Skeletal muscle tissue (tissue), 4 donors: Measurements from ENCODE around the gene SMARCB1. TPM values are rescaled to one million over a fixed set of nuclear protein-coding genes. Genes with fewer than 3 reads are reported as not detected.

Source experiments
- H3K27ac ChIP-seq: one replicate; pipeline ENCODE4 v1.7.0; 2013; ENCODE audit warnings: mild to moderate bottlenecking, low read depth, low read length, inconsistent platforms
- H3K27me3 ChIP-seq, 3 donors: one replicate each; pipeline ENCODE4 v1.7.0; 2013; ENCODE audit warnings: low read length in 3 of 3; ENCODE audit not compliant: control insufficient read depth in 3 of 3, insufficient read depth in 3 of 3
- H3K36me3 ChIP-seq, 3 donors: one replicate each; pipeline ENCODE4 v1.7.0; 2013; ENCODE audit warnings: low read length in 3 of 3; ENCODE audit not compliant: control insufficient read depth in 3 of 3, insufficient read depth in 3 of 3
- H3K4me1 ChIP-seq, 3 donors: one replicate each; pipeline ENCODE4 v1.7.0; 2013; ENCODE audit warnings: low read length in 3 of 3, mild to moderate bottlenecking in 3 of 3; ENCODE audit not compliant: control insufficient read depth in 3 of 3, insufficient read depth in 3 of 3
- H3K4me3 ChIP-seq, 3 donors: one replicate each; pipeline ENCODE4 v1.7.0; 2013; ENCODE audit warnings: low read length in 3 of 3
- H3K9ac ChIP-seq, 3 donors: one replicate each; pipeline ENCODE4 v1.7.0; 2013; ENCODE audit warnings: low read length in 3 of 3, mild to moderate bottlenecking in 3 of 3, moderate library complexity in 2 of 3, low read depth in 1 of 3
- H3K9me3 ChIP-seq, 3 donors: one replicate each; pipeline ENCODE4 v1.7.0; 2013; ENCODE audit warnings: low read length in 3 of 3; ENCODE audit not compliant: control insufficient read depth in 3 of 3
- total RNA-seq: library from RNA; depleted of rRNA; stranded (reverse); fragments of >200 nt; gene quantifications from one replicate; pipeline ENCODE4 v1.2.3, GENCODE V29; 2014
- donor health status: Osteomylitis.

SMARCB1 gene
- total RNA-seq, 1 donor from 2014 or later: 13.6 TPM

DNA sequence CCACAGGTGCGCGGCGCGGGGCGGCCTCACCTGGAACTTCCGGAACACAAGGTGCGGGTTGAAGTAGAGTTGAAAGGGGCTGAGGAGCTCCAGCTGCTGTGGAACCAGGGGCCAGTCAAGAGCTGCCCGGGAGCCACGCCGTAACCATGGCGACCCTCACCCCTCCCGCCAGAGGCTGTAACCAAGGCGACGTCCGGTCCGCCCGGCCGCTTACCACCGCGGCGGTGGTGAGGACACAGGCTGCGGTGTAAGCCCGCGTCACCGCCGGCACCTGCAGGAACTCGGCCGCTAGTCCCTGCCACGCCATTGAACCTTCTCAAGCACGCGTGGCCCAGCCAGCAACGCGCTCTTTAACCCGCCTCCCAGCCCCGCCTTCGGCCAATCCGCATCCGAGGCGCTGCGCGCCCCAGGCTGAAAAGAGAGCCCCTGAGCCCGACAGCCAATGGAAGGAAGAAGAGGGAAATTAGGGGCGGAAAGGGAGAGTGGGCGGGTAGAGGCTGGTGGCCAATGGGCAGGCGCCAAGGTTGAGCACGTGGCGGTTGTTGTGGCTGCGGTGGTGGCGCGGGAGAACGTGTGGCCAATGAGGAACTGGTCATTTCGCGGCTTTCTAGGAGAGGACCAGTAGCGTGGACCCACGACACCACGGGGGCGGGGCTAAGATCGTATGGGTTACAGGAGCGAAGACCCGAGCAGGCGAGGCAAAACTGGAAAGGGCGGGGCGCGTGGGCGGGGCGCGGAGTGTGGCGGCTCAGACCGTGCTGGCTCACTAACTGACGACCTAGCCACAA is 52.1 kb downstream of the SMARCB1 start, which contains the start of gene DERL3:
DERL3 (minus strand) TSS at position 326 of the 788 bp plus-strand sequence; CDS start at position 307, 19 bp downstream.
- peak within 1 kb of the TSS; percentile 72 for H3K27ac ChIP-seq
- no peaks in the 10 kb centered on the region for H3K9me3 ChIP-seq
- no peaks in the 10 kb centered on the region for H3K27me3 ChIP-seq
- peak within 1 kb of the TSS in 1 of 3 donors; percentile 59 for H3K9ac ChIP-seq
- H3K4me3 ChIP-seq: peak within 1 kb of the TSS in 2 of 3 donors; percentile 60 to 68
- peaks cover 1 to 6% (median 6%) of the 10 kb centered on the region in 3 donors for H3K36me3 ChIP-seq
- H3K4me1 ChIP-seq: peaks cover 39 to 47% (median 47%) of the 10 kb centered on the region in 3 donors

DNA sequence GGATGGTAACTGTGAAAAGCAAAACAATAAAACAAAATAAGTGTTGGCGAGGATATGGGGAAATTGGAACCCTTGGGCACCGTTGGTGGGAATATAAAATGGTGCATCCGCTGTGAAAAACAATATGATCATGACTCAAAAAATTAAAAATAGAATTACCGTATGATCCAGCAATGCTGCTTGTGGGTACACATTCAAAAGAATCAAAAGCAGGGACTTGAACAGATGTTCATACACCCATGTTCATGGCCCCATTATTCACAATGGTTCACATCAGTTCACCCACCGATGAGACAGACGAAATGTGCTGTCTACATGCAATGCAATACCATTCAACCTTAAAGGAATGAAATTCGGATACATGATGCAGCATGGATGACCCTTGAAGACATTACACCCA is 53.3 kb downstream of the SMARCB1 start:
- H3K4me1 ChIP-seq: peaks cover 41 to 48% (median 45%) of the 10 kb centered on the region in 3 donors

DNA sequence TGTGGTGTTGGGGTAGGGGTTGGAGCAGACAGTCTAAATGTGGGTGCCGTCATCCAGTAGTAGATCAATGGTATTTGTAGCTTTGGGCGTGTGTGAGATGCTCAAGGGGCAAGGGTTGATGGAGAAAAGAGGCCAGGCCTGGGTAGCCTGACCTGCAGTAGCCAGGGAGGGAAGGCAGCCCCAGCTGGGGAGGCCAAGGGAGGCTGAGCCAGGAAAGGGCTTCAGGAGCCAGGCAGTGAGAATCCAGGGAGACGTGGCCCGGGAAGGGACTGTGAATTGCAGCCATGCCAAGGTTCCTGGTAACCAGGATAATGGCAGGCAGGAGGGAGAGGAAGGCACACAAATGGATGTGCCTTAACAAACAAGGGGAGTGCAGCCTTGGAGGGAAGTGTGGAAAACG is 54.5 kb downstream of the SMARCB1 start:
- Histone ChIP-seq H3K9me3 (no peaks in the 10 kb centered on the region), H3K27ac (no peak overlapping the region), H3K36me3 (peaks cover 0 to 1% (median 0%) of the 10 kb centered on the region in 3 donors), H3K4me1 (peaks cover 38 to 48% (median 45%) of the 10 kb centered on the region in 3 donors), H3K4me3 (no peak overlapping the region), H3K9ac (no peak overlapping the region), H3K27me3 (no peaks in the 10 kb centered on the region)

More for the DNA sequence above, 53.3 kb downstream of the SMARCB1 start:
- H3K4me3 ChIP-seq: peak overlapping the region in 1 of 3 donors; percentile 59
- no peaks in the 10 kb centered on the region for H3K9me3 ChIP-seq
- H3K36me3 ChIP-seq: peaks cover 0 to 4% (median 0%) of the 10 kb centered on the region in 3 donors
- peak overlapping the region in 1 of 3 donors; percentile 32 for H3K9ac ChIP-seq
- peak overlapping the region; percentile 72 for H3K27ac ChIP-seq
- no peaks in the 10 kb centered on the region for H3K27me3 ChIP-seq

DNA sequence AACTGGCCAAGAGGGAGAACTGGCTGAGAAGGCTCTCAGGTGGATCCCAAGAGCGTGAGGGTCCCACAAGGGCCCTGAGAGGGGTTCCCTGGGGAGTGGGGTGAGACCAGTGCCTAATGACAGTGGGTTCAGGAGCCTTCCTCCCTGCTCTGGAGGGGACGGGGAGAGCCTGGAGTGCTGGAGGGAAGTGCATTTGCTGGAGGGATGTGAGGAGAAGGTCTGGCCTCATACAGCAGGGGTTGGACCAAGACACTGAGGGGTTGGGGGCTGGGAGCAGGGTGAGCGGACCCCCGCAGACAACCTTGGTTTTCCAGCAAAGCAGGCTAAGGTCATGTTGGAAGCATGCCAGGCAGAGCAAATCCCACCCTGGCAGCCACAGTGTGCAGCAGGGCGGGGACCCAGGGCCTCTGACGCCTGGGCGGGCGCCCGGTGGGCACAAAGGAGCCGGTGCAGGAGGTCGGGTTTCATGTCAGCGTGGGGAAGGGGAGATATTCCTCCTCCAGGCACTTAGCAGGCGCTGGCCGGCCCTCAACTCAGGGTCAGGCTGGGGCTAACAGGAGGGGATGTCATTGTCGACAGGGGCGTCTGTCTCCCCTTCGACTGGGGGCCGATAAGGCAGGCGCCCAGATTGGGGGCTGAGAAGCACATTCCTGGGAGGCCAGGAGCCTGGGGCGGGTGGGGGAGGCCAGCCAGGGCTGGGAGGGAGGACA is 55.1 kb downstream of the SMARCB1 start:
- H3K36me3 ChIP-seq: no peaks in the 10 kb centered on the region
- no peaks in the 10 kb centered on the region for H3K27me3 ChIP-seq
- peaks cover 41 to 50% (median 47%) of the 10 kb centered on the region in 3 donors for H3K4me1 ChIP-seq
- H3K27ac ChIP-seq: no peak overlapping the region
- no peak overlapping the region for H3K4me3 ChIP-seq
- no peak overlapping the region for H3K9ac ChIP-seq
- no peaks in the 10 kb centered on the region for H3K9me3 ChIP-seq

DNA sequence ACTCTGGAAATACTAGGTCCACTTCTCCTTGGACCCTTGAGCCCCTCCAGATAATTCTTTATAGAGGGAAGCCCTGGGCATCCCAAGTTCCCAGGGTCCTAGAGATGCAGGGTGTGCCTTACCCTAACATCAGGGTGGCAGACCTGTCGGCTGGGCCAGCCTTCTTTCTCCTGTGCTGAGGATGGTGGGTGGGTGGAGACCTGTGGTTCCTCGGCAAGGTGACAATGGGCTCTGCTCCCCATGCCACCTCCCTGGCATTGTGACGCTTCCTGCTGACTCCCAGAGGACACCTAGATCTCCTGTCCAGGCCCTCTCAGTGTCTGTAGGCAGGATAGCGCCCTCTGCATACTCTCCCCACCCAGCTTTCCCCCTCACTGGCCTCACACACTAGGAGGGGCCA is 55.8 kb downstream of the SMARCB1 start:
- no peaks in the 10 kb centered on the region for H3K9me3 ChIP-seq
- no peak overlapping the region for H3K4me3 ChIP-seq
- peak overlapping the region in 1 of 3 donors; percentile 40 for H3K9ac ChIP-seq
- H3K4me1 ChIP-seq: peaks cover 42 to 51% (median 49%) of the 10 kb centered on the region in 3 donors
- H3K27me3 ChIP-seq: no peaks in the 10 kb centered on the region
- no peak overlapping the region for H3K27ac ChIP-seq
- no peaks in the 10 kb centered on the region for H3K36me3 ChIP-seq

DNA sequence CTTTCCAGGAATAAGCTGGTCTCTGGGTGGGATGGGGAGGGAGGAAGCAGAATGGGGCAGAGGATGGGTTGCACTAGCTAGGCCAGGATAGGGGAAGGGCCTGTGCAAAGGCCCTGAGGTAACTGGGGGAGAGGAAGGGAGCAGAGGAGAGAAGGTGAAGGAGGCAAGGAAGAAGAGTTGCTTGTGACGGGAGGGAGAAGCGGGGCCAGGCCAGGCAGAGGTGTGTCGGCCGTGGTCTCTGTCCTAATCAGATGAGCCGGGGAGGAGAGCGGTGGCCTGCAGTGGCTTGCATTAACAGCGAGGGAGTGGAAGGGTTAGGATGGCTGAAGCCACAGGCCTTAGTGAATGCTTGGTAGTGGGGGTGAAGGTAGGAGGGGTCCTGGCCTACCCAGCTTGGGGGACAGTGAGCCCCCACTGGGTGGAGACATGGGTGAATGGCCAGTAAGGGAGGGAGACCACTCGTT is 58.0 kb downstream of the SMARCB1 start:
- H3K9me3 ChIP-seq: no peaks in the 10 kb centered on the region
- H3K27me3 ChIP-seq: no peaks in the 10 kb centered on the region
- no peaks in the 10 kb centered on the region for H3K36me3 ChIP-seq
- H3K4me3 ChIP-seq: peak overlapping the region in 1 of 3 donors; percentile 18
- peaks cover 28 to 46% (median 40%) of the 10 kb centered on the region in 3 donors for H3K4me1 ChIP-seq
- peak overlapping the region; percentile 80 for H3K27ac ChIP-seq
- H3K9ac ChIP-seq: peak overlapping the region; percentile 20 to 54 (median 39)

DNA sequence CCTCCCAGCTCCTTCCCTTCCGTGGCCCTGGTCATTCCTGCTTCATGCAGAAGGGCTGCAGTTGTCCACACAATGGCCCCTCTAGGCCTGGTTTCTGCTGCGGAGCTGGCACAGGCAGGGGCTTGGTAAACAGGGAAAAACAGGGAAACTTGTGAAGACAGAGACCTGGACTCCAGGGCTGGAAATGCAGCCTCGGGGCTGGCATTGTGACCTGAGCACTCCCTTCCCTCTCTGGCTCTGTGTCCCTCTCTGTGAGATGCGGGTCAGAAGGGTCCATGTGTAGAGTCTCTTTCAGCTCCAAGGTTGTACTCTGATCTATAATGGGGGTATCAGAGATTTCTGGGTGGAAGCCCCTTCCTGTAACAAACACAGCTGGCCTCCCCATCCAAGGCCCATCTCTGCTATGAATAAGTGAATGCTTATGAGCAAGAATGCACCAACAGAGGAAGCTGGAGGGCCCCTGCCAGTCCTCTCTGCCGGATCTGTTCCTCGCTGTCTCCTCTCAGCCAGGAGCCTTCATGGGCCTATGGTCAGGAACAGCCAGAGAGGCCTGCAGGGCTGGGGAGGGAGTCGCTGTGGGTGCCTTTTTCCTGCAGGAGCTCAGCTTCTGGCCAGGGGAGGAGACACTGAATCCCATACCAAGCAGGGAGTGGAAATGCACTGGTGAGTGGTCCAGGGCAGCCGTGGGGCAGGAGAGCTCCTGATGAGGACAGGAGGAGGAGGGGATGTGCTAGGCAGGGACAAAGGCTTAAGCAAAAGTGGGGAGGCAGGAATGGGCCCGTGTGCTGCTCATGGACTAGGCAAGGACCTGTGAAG is 58.7 kb downstream of the SMARCB1 start:
- H3K9me3 ChIP-seq: no peaks in the 10 kb centered on the region
- peak overlapping the region; percentile 80 for H3K27ac ChIP-seq
- no peaks in the 10 kb centered on the region for H3K36me3 ChIP-seq
- no peak overlapping the region for H3K4me3 ChIP-seq
- H3K27me3 ChIP-seq: no peaks in the 10 kb centered on the region
- peaks cover 27 to 41% (median 36%) of the 10 kb centered on the region in 3 donors for H3K4me1 ChIP-seq
- peak overlapping the region in 2 of 3 donors; percentile 45 to 54 for H3K9ac ChIP-seq

DNA sequence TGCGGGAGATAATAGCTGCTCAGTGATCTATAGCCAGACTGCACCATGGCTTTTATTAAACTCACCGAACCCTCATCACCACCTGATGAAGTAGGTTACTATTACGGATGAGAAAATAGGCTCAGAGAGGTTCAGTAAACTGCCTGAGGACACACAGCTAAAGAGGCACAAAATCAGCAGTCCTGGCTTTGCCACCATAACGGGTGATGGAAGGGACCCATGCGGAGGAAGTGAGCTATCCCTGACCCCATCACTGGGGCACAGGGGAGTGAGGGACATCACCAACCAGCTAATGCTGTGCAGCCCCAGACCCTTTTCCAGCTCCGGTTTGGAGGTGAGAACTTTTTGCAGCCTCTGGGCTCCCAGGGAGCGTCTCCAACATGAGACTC is 59.3 kb downstream of the SMARCB1 start:
- H3K9ac ChIP-seq: peak overlapping the region in 2 of 3 donors; percentile 45 to 68
- H3K36me3 ChIP-seq: no peaks in the 10 kb centered on the region
- H3K27me3 ChIP-seq: no peaks in the 10 kb centered on the region
- H3K27ac ChIP-seq: peak overlapping the region; percentile 80
- H3K4me1 ChIP-seq: peaks cover 27 to 41% (median 36%) of the 10 kb centered on the region in 3 donors
- no peak overlapping the region for H3K4me3 ChIP-seq
- H3K9me3 ChIP-seq: no peaks in the 10 kb centered on the region

DNA sequence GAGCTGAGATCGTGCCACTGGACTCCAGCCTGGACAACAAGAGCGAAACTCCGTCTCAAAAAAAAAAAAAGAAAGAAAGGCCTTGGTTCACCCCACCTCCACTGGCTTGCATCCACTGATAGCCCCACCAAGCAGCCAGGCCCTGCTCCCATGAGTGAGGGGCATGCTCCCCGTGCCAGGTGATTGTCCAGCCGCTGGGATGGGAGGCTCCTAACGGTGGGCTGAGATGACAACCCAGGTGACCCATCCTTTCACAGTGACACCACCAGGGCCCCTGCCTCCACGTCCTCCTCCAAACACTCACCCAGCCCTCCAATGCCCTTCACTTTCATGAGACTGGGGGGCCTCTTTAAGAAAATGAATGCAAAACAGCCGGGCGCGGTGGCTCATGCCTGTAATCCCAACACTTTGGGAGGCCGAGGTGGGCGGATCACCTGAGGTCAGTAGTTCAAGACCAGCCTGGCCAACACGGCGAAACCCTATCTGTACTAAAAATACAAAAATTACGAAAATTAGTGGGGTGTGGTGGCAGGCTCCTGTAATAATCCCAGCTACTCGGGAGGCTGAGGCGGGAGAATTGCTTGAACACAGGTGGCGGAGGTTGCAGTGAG is 60.6 kb downstream of the SMARCB1 start:
- H3K4me3 ChIP-seq: no peak overlapping the region
- H3K27me3 ChIP-seq: no peaks in the 10 kb centered on the region
- no peaks in the 10 kb centered on the region for H3K36me3 ChIP-seq
- no peaks in the 10 kb centered on the region for H3K9me3 ChIP-seq
- peaks cover 27 to 41% (median 36%) of the 10 kb centered on the region in 3 donors for H3K4me1 ChIP-seq
- peak overlapping the region; percentile 80 for H3K27ac ChIP-seq
- H3K9ac ChIP-seq: peak overlapping the region in 1 of 3 donors; percentile 8
